OCI-LY1 (cell line): Measurements from ENCODE around the gene CRYBB3.

Experiments used
- H2AFZ ChIP-seq: fragments of 200-600 bp; sonication (generic), shearing (Covaris generic); 2 replicates; pipeline ENCODE4 v1.6.0; 2014; ENCODE audit warnings: antibody characterized with exemption, mild to moderate bottlenecking, low read length
- H3F3A ChIP-seq: fragments of 200-600 bp; sonication (generic), shearing (Covaris generic); 2 replicates; pipeline ENCODE4 v1.6.0; 2014; ENCODE audit warnings: mild to moderate bottlenecking, antibody characterized with exemption, low read length, moderate library complexity; ENCODE audit not compliant: insufficient read depth
- H3K27ac ChIP-seq: fragments of 200-600 bp; sonication (generic); 2 replicates; pipeline ENCODE4 v1.5.1; 2014; ENCODE audit warnings: low read length, mixed run types, mild to moderate bottlenecking, low read depth; ENCODE audit not compliant: poor library complexity, severe bottlenecking
- H3K27me3 ChIP-seq: fragments of 200-600 bp; sonication (generic); 2 replicates; pipeline ENCODE4 v1.6.0; 2014; ENCODE audit warnings: antibody characterized with exemption, mild to moderate bottlenecking, low read length, moderate library complexity; ENCODE audit not compliant: insufficient read depth
- H3K36me3 ChIP-seq: fragments of 200-600 bp; sonication (generic); 2 replicates; pipeline ENCODE4 v1.6.1; 2014; ENCODE audit warnings: mild to moderate bottlenecking, antibody characterized with exemption, low read length, moderate library complexity, mixed read lengths; ENCODE audit not compliant: insufficient read depth
- H3K4me1 ChIP-seq: fragments of 200-600 bp; sonication (generic); 2 replicates; pipeline ENCODE4 v1.5.1; 2014; ENCODE audit warnings: mild to moderate bottlenecking, low read length, moderate library complexity; ENCODE audit not compliant: insufficient read depth, severe bottlenecking
- H3K4me2 ChIP-seq: fragments of 200-600 bp; sonication (generic), shearing (Covaris generic); 2 replicates; pipeline ENCODE4 v1.6.1; 2014; ENCODE audit warnings: low read length
- H3K4me3 ChIP-seq: fragments of 200-600 bp; sonication (generic); 2 replicates; pipeline ENCODE4 v1.5.1; 2014; ENCODE audit warnings: low read length, low read depth, mild to moderate bottlenecking, mixed read lengths; ENCODE audit not compliant: poor library complexity, severe bottlenecking
- H3K79me2 ChIP-seq: fragments of 200-600 bp; shearing (Covaris generic); 2 replicates; pipeline ENCODE4 v1.6.1; 2016; ENCODE audit warnings: mixed run types, low read length, mixed read lengths; ENCODE audit not compliant: insufficient read depth
- H3K9ac ChIP-seq: fragments of 200-600 bp; sonication (generic), shearing (Covaris generic); 2 replicates; pipeline ENCODE4 v1.6.1; 2014; ENCODE audit warnings: mild to moderate bottlenecking, low read length, mixed read lengths
- H3K9me2 ChIP-seq: fragments of 200-600 bp; sonication (generic), shearing (Covaris generic); 2 replicates; pipeline ENCODE4 v1.6.1; 2014; ENCODE audit warnings: low read depth, mild to moderate bottlenecking, low read length, mixed read lengths
- H3K9me3 ChIP-seq: fragments of 200-600 bp; shearing (Covaris generic); 2 replicates; pipeline ENCODE4 v1.6.1; 2014; ENCODE audit warnings: low read length, mixed read lengths
- H4K20me1 ChIP-seq: fragments of 200-600 bp; sonication (generic), shearing (Covaris generic); 2 replicates; pipeline ENCODE4 v1.6.0; 2016; ENCODE audit warnings: mild to moderate bottlenecking, low read length; ENCODE audit not compliant: insufficient read depth
- EZH2 ChIP-seq: fragments of 200-600 bp; sonication (generic), shearing (Covaris generic); IDR thresholded peaks from 2 replicates; pipeline ENCODE4 v1.8.0; 2017; ENCODE audit warnings: borderline replicate concordance, mixed run types, mild to moderate bottlenecking, antibody characterized with exemption, low read length, moderate library complexity, mixed read lengths
- TF ChIP-seq, protein P1 (sequence below): fragments of 200-600 bp; sonication (generic), shearing (Covaris generic); IDR thresholded peaks from 2 replicates; pipeline ENCODE4 v1.5.1; 2017; ENCODE audit warnings: mild to moderate bottlenecking, antibody characterized with exemption, low read length, moderate library complexity, mixed read lengths

The CRYBB3 gene

DNA sequence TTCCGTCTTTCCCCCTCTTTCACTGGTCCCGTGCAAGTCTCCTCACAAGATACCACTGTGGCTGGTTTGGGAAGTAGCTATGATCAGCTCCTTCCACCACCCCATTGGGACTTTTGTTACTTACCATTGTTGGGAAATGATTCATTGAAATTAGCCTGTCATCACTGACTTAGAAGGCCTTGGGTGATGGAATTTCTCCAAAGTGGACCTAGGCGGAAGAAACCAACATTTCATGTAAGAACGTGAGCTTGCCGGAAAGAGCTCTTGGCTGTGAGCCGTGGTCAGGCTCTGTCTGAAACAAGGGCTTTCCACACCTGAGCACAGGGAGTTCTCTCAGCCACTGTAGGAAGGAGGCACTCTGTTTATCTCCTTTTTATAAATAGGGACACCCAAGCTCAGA, 23.5 kb upstream of the CRYBB3 start:
- no peak for TF ChIP-seq EZH2
- TF ChIP-seq, protein P1, sequence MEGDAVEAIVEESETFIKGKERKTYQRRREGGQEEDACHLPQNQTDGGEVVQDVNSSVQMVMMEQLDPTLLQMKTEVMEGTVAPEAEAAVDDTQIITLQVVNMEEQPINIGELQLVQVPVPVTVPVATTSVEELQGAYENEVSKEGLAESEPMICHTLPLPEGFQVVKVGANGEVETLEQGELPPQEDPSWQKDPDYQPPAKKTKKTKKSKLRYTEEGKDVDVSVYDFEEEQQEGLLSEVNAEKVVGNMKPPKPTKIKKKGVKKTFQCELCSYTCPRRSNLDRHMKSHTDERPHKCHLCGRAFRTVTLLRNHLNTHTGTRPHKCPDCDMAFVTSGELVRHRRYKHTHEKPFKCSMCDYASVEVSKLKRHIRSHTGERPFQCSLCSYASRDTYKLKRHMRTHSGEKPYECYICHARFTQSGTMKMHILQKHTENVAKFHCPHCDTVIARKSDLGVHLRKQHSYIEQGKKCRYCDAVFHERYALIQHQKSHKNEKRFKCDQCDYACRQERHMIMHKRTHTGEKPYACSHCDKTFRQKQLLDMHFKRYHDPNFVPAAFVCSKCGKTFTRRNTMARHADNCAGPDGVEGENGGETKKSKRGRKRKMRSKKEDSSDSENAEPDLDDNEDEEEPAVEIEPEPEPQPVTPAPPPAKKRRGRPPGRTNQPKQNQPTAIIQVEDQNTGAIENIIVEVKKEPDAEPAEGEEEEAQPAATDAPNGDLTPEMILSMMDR: no peak
- H3K27me3 ChIP-seq: no peaks in the 10 kb centered on the region

DNA sequence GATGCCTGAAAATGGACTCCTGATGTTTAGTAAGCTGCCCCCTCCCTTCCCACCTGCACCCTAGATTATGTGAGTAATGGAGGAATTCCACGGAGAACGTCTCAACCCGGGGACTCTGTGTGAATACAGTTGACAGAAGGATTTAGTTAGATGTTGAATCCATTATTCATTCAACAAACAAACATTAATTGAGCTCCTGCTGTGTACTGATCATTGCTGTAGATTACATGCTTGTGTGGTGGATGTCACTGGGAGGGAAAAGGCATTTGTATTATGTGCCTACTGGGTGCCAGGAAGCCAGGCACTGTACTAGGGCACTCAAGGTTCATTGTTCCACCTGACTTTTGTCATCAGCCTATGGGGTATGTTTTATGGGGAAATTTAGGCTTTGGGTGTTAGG, 22.9 kb upstream of the CRYBB3 start:
- H3K36me3 ChIP-seq: no peaks in the 10 kb centered on the region
- H2AFZ ChIP-seq: no peak overlapping the region

More for the DNA sequence above, 23.5 kb upstream of the CRYBB3 start:
- Histone ChIP-seq H3F3A (no peaks in the 10 kb centered on the region), H3K27ac (no peak overlapping the region), H2AFZ (no peak overlapping the region), H3K4me3 (no peak overlapping the region), H3K9me3 (no peaks in the 10 kb centered on the region), H3K9ac (no peak overlapping the region), H3K36me3 (no peaks in the 10 kb centered on the region), H3K4me1 (no peaks in the 10 kb centered on the region), H4K20me1 (no peaks in the 10 kb centered on the region), H3K79me2 (no peaks in the 10 kb centered on the region), H3K4me2 (no peak overlapping the region), H3K9me2 (no peaks in the 10 kb centered on the region)

DNA sequence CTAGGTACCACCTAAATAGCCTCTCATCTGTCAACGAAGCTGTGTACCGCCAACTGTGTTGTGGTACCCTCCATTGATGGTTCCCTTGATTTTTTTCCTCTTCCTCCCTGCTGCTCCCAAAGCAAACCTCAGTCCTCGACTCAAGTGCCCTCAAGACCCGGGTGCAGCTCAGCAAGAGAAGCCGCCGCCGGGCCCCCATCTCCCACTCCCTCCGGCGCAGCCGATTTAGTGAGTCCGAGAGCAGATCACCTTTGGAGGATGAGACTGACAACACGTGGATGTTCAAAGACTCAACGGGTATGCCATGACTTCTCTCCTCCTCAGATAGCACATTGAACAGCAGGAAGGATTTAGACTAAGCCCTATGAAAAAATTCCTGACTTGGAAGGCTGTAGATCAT, 22.4 kb upstream of the CRYBB3 start:
- H3K9me2 ChIP-seq: no peaks in the 10 kb centered on the region
- TF ChIP-seq, protein P1: no peak
- no peak for TF ChIP-seq EZH2
- no peaks in the 10 kb centered on the region for H3K27me3 ChIP-seq
- H3K4me1 ChIP-seq: no peaks in the 10 kb centered on the region
- H3K27ac ChIP-seq: no peak overlapping the region
- no peak overlapping the region for H3K9ac ChIP-seq
- no peak overlapping the region for H2AFZ ChIP-seq
- H3F3A ChIP-seq: no peaks in the 10 kb centered on the region
- H3K4me3 ChIP-seq: no peak overlapping the region
- H3K79me2 ChIP-seq: no peaks in the 10 kb centered on the region
- no peak overlapping the region for H3K4me2 ChIP-seq
- no peaks in the 10 kb centered on the region for H4K20me1 ChIP-seq
- no peaks in the 10 kb centered on the region for H3K36me3 ChIP-seq
- no peaks in the 10 kb centered on the region for H3K9me3 ChIP-seq

More for the DNA sequence above, 22.9 kb upstream of the CRYBB3 start:
- no peaks in the 10 kb centered on the region for H3K79me2 ChIP-seq
- H3F3A ChIP-seq: no peaks in the 10 kb centered on the region
- H3K4me1 ChIP-seq: no peaks in the 10 kb centered on the region
- no peaks in the 10 kb centered on the region for H3K9me2 ChIP-seq
- H3K27me3 ChIP-seq: no peaks in the 10 kb centered on the region
- no peak overlapping the region for H3K27ac ChIP-seq
- TF ChIP-seq EZH2: no peak
- TF ChIP-seq, protein P1: no peak
- H3K4me3 ChIP-seq: no peak overlapping the region
- H3K9me3 ChIP-seq: no peaks in the 10 kb centered on the region
- no peak overlapping the region for H3K9ac ChIP-seq
- H3K4me2 ChIP-seq: no peak overlapping the region
- no peaks in the 10 kb centered on the region for H4K20me1 ChIP-seq
